Common myeloid progenitor, CD34-positive (primary cell): ENCODE results near the gene UBL7.

ENCODE experiments used
- CTCF ChIA-PET: fragments of 350-600 bp; sonication (Branson Sonifier 250); formaldehyde crosslinking; loops from one replicate; lab custom pipeline; 2021; ENCODE audit warnings: antibody characterized with exemption; lab: Charles Lee
- POLR2A ChIA-PET: fragments of 350-600 bp; sonication (Branson Sonifier 250); formaldehyde crosslinking; loops from one replicate; lab custom pipeline; 2021; ENCODE audit warnings: antibody characterized with exemption; lab: Charles Lee
- DNase-seq, 3 donors: peaks; one replicate each; pipeline versions ENCODE4 v3.0.0 to v3.0.0-alpha.2; 2013
- H3K27ac ChIP-seq, 2 experiments: 1 replicate in 1 of 2; 2 replicates in 1 of 2; pipeline ENCODE4 v1.7.0; 2013; ENCODE audit warnings: inconsistent platforms in 2 of 2, low read length in 2 of 2, mild to moderate bottlenecking in 2 of 2, low read depth in 1 of 2, moderate library complexity in 1 of 2; ENCODE audit not compliant: severe bottlenecking in 2 of 2, insufficient read depth in 1 of 2, poor library complexity in 1 of 2
- H3K27me3 ChIP-seq, 5 experiments: replicated peaks in 2 of 5; 1 replicate in 3 of 5; 2 replicates in 2 of 5; pipeline versions ENCODE4 v1.6.1 to v1.7.0; 2013; ENCODE audit warnings: low read length in 4 of 5, mild to moderate bottlenecking in 2 of 5, moderate library complexity in 2 of 5, inconsistent platforms in 1 of 5; ENCODE audit not compliant: insufficient read depth in 5 of 5, control insufficient read depth in 4 of 5
- H3K36me3 ChIP-seq, 4 experiments: 1 replicate in 2 of 4; 2 replicates in 2 of 4; pipeline versions ENCODE4 v1.6.1 to v1.7.0; 2013; ENCODE audit warnings: low read length in 3 of 4, control low read depth in 1 of 4, mild to moderate bottlenecking in 1 of 4; ENCODE audit not compliant: control insufficient read depth in 4 of 4, insufficient read depth in 4 of 4
- H3K4me1 ChIP-seq, 4 experiments: 1 replicate in 3 of 4; 2 replicates in 1 of 4; pipeline versions ENCODE4 v1.6.1 to v1.7.1; 2013; ENCODE audit warnings: low read length in 3 of 4, mild to moderate bottlenecking in 3 of 4, control low read depth in 1 of 4, inconsistent platforms in 1 of 4, moderate library complexity in 1 of 4; ENCODE audit not compliant: control insufficient read depth in 4 of 4, insufficient read depth in 4 of 4; ENCODE audit errors: control extremely low read depth in 1 of 4
- H3K4me3 ChIP-seq, 7 experiments: 1 replicate in 4 of 7; 2 replicates in 3 of 7; pipeline versions ENCODE4 v1.5.1 to v1.7.0; 2013; ENCODE audit warnings: mild to moderate bottlenecking in 7 of 7, low read length in 6 of 7, moderate library complexity in 6 of 7, inconsistent platforms in 2 of 7, low read depth in 2 of 7, control low read depth in 1 of 7; ENCODE audit not compliant: insufficient read depth in 4 of 7, control insufficient read depth in 1 of 7; ENCODE audit errors: extremely low read depth in 1 of 7
- H3K9me3 ChIP-seq, 5 experiments: 1 replicate in 4 of 5; 2 replicates in 1 of 5; pipeline versions ENCODE4 v1.6.1 to v1.7.1; 2013; ENCODE audit warnings: low read length in 4 of 5, mild to moderate bottlenecking in 2 of 5, inconsistent platforms in 1 of 5, low read depth in 1 of 5, moderate library complexity in 1 of 5; ENCODE audit not compliant: control insufficient read depth in 4 of 5, insufficient read depth in 2 of 5; ENCODE audit errors: control extremely low read depth in 1 of 5
- WGBS: methylation state at CpG from one replicate; pipeline ENCODE4 v1.1.5; 2013; ENCODE audit not compliant: insufficient coverage; 5-methylcytosine and 5-hydroxymethylcytosine counted together

UBL7 gene

DNA sequence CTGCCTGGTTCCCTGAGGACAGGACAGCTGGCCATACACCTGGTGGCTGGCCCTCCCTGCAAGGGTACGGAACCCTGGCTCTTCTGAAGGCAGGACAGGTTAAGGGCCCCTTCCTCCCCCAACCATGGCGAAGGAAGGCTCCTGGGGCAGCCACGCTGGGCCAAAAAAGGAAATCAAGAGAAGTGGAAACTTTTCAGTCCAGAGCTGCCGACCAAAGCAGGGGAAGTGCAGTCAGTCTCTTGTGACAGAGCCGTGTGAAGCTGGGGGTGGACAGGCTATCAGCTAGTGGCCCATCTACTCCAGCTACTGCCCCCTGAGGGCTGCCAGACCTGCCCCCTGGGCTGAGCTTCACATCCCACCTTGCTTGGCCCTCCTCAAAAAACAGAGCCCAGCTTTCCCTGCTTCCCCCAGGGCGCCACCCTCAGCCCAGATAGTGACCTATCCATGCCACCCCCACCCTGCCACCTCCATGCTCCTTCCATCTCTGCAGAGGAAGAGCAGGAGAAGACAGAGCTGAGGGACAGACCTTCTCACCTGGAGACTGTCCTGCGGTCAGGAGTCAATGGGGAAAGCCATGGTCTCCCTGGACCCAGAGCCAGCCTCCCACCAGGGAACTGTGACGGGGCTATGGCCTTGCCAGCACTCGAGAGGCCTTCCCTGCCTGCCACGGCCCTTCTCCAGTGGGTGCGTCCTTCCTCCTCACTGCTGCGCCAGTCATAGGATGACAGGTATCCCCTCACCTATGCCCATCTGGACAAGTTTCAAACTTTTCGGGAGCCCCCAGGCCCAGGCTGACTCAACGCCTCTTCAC, 31.8 kb downstream of the UBL7 start:
- Histone ChIP-seq H3K36me3 (peaks cover 0 to 18% (median 0%) of the 10 kb centered on the region in 4 experiments), H3K27ac (peak overlapping the region in 1 of 2 experiments; percentile 30), H3K9me3 (no peaks in the 10 kb centered on the region), H3K27me3 (peaks cover 0 to 7% (median 0%) of the 10 kb centered on the region in 5 experiments), H3K4me3 (peak overlapping the region in 2 of 7 experiments; percentile 23 to 26), H3K4me1 (peaks cover 0 to 57% (median 40%) of the 10 kb centered on the region in 4 experiments)
- ChIA-PET CTCF (interaction anchor here (0.9 to 26.2 kb wide), 8 partner anchors 9 to 52 kb away, joined by 3 to 671 read pairs (median 8); partner anchors contain the start of genes CYP11A1 and UBL7), POLR2A (no interaction called here)
- 73% methylated on average over 12 of the region's 14 CpGs for WGBS
- DNase-seq: no peak

DNA sequence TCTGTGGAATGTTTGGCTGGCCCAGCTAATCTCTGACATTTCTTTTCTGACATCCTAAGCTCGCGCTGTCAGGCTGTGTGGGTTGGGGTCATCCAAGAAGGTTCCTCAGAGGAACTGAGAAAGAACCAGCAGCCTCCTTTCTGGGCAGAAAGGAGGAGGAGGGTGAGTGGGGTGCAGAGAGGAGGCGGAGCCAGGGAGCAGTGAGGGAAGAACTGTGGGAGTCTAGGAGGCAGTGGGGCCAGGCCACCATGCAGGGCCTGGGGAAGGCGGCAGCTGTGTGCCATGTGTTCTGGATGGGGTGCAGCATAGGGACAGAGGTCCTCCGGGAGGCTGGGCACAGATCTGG, 32.5 kb downstream of the UBL7 start:
- Histone ChIP-seq H3K36me3 (peaks cover 0 to 21% (median 0%) of the 10 kb centered on the region in 4 experiments), H3K27me3 (peaks cover 0 to 7% (median 0%) of the 10 kb centered on the region in 5 experiments), H3K27ac (no peak overlapping the region), H3K4me3 (peak overlapping the region in 2 of 7 experiments; percentile 10 to 16), H3K4me1 (peaks cover 0 to 62% (median 40%) of the 10 kb centered on the region in 4 experiments), H3K9me3 (no peaks in the 10 kb centered on the region)
- WGBS: 82% methylated on average over 3 of the region's 5 CpGs
- CTCF ChIA-PET: interaction anchor here (1.0 to 26.2 kb wide), 5 partner anchors 18 to 52 kb away, joined by 3 to 671 read pairs (median 9); partner anchors contain the start of gene CYP11A1
- no peak for DNase-seq
- POLR2A ChIA-PET: no interaction called here

DNA sequence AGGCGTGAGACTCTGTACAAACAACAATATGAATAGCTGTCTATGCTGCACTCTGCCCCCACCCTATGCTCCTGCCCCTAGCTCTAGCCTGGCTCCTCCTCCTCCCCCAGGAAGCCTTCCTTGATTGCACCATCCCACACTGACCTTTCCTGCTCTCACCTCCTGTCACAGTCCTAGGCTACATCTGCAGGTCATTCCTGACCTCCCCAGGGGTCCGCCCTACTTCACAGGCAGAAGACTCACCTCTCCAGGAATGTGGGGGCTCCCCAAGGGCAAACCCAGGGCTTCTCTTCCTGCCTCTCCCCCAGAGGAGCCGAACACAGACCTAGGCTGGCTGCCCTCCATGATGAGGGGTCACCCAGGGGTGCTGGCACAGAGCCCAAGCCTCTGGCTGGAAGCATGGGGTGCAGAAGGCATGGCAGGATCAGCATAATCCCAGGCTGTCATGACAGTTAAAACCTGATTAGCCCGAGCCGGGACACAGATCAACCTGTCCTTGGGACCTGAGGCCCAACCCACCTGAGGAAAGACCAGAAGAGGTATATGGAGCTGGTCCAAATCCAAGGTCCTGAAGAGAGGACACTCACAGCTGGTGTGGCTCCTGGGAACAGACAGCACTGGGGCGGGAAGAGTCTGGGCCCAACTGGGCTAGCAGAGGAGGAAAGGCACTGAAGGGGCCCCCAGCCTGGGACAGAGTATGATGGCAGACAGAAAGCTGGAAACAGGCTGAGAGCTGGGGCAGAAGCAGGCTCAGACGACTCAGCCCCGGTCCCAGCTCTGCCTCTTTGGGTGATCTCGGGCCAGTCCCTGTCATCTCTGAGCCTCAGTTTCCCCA, 33.1 kb downstream of the UBL7 start:
- no peak overlapping the region for H3K4me3 ChIP-seq
- DNase-seq: no peak
- H3K36me3 ChIP-seq: peaks cover 0 to 21% (median 0%) of the 10 kb centered on the region in 4 experiments
- H3K27me3 ChIP-seq: peaks cover 0 to 7% (median 0%) of the 10 kb centered on the region in 5 experiments
- no peak overlapping the region for H3K27ac ChIP-seq
- H3K4me1 ChIP-seq: peaks cover 0 to 67% (median 42%) of the 10 kb centered on the region in 4 experiments
- WGBS: 91% methylated on average over 9 of the region's 9 CpGs
- CTCF ChIA-PET: interaction anchor here (1.0 to 26.2 kb wide), 6 partner anchors 15 to 51 kb away, joined by 3 to 671 read pairs (median 7); partner anchors contain the start of gene CYP11A1
- H3K9me3 ChIP-seq: no peaks in the 10 kb centered on the region
- POLR2A ChIA-PET: no interaction called here

GRCh38 chr15:74426404-74427281, 34.3 kb downstream of the UBL7 start:
- Histone ChIP-seq H3K9me3 (no peaks in the 10 kb centered on the region), H3K27me3 (no peaks in the 10 kb centered on the region), H3K36me3 (peaks cover 0 to 21% (median 0%) of the 10 kb centered on the region in 4 experiments), H3K4me3 (no peak overlapping the region), H3K4me1 (peaks cover 0 to 66% (median 39%) of the 10 kb centered on the region in 4 experiments), H3K27ac (no peak overlapping the region)
- ChIA-PET CTCF (interaction anchor here (1.3 to 26.2 kb wide), 4 partner anchors 16 to 50 kb away, joined by 4 to 671 read pairs (median 6); partner anchors contain the start of gene CYP11A1), POLR2A (interaction anchor here (0.6 kb wide), 1 partner anchor 41 kb away, joined by 3 read pairs; no protein-coding TSS in a partner anchor)
- 95% methylated on average over 10 of the region's 10 CpGs for WGBS
- no peak for DNase-seq

DNA sequence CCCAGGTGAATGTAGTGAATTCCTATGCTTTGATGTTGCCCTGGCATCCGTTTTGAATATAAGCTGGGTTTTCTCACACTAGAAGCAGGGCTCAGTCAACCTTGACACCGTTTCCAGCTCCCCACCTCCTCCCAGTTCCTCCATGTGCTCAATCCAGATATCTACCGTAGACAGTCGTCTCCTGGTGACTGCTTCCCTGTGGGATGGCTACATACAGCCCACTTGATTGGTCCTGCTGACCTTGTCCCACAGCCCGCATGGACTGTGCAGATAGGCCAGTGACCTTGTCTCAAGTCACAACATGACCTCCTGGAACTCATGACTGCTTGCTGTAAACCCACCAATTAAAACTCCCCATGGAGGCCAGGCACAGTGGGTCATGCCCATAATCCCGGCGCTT, 35.3 kb downstream of the UBL7 start:
- no peak overlapping the region for H3K4me3 ChIP-seq
- ChIA-PET POLR2A (interaction anchor here (0.6 kb wide), 1 partner anchor 107 kb away, joined by 3 read pairs; no protein-coding TSS in a partner anchor), CTCF (interaction anchor here (1.1 to 1.7 kb wide), 3 partner anchors 16 to 47 kb away, joined by 4 to 5 read pairs (median 4); no protein-coding TSS in a partner anchor)
- H3K9me3 ChIP-seq: no peaks in the 10 kb centered on the region
- no peak for DNase-seq
- 86% methylated on average over 5 of the region's 7 CpGs for WGBS
- peaks cover 0 to 18% (median 0%) of the 10 kb centered on the region in 4 experiments for H3K36me3 ChIP-seq
- peaks cover 0 to 66% (median 37%) of the 10 kb centered on the region in 4 experiments for H3K4me1 ChIP-seq
- H3K27ac ChIP-seq: no peak overlapping the region
- H3K27me3 ChIP-seq: no peaks in the 10 kb centered on the region

DNA sequence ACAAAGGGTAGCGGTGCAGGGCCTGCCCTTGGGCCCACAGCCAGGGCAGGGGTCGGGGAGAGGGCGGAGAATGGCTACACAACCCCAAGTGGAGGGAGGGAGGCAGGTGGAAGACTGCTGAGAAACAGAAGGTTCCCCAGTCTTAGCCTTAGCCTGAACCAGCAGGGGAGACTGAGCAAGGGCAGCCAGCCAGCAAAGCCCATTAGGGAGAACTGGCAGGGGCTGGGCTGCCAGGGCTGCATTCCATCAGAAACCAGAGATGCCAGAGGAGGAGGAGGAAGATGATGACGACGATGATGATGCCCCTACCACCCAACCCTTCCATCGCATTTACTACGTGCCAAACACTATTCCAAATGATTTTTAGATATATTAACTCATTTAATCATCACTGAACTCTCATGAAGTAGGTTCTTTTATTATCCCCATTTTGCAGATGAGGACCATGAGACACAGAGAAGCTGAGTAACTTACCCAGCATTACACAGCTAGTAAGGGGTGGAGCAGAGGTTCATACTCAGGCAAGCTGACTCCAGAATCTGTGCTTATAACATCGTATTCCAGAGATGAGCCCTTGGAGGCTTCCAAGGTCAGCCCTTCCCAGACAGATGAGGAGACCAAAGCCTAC, 35.9 kb downstream of the UBL7 start:
- no peaks in the 10 kb centered on the region for H3K27me3 ChIP-seq
- no peaks in the 10 kb centered on the region for H3K9me3 ChIP-seq
- H3K36me3 ChIP-seq: peaks cover 0 to 18% (median 0%) of the 10 kb centered on the region in 4 experiments
- no peak overlapping the region for H3K4me3 ChIP-seq
- no peak for DNase-seq
- H3K27ac ChIP-seq: no peak overlapping the region
- POLR2A ChIA-PET: no interaction called here
- CTCF ChIA-PET: interaction anchor here (1.1 to 1.7 kb wide), 3 partner anchors 16 to 46 kb away, joined by 4 to 5 read pairs (median 4); no protein-coding TSS in a partner anchor
- peaks cover 0 to 66% (median 41%) of the 10 kb centered on the region in 4 experiments for H3K4me1 ChIP-seq
- WGBS: 86% methylated on average over 4 of the region's 8 CpGs
